GM19099 (cell line): ENCODE results near the gene CCT6A.

Experiments used
- POLR2A ChIP-seq: IDR thresholded peaks from 3 replicates; pipeline ENCODE4 v1.6.1; 2011; ENCODE audit warnings: low read depth; ENCODE audit not compliant: insufficient read length; ENCODE audit errors: extremely low read depth

Gene CCT6A

DNA sequence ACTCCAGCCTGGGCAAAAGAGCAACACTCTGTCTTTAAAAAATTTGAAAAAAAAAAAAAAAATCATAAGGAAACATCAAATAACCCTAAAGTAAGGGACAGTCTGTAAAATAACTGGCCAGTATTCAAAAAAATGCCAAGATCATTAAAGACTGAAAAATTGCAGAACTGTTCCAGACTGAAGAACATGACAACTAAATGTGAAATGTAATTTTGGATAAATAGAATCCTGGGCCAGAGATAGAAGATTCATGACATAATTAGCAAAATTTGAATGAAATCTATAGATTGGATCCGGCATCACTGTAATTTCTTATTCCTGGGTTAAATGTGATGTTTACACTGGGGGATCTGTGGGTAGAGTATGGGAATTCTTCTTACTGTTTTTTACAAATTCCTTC is 3.3 kb upstream of the CCT6A start:
- no peak for TF ChIP-seq POLR2A

DNA sequence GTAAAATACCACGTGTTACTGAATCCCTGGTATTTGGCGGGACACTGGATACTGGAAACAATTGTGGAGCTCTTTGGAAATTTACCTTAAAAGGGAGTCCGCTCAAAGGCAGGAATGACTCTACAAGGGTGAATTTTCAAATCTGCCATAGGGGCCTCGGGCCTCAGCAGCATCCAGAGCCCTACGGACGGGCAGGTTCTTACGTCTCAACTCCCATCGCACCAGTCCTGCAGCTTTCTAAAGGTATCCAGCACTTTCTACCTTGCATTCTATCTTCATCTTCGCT is 569 bp upstream of the CCT6A start:
- no peak for TF ChIP-seq POLR2A

DNA sequence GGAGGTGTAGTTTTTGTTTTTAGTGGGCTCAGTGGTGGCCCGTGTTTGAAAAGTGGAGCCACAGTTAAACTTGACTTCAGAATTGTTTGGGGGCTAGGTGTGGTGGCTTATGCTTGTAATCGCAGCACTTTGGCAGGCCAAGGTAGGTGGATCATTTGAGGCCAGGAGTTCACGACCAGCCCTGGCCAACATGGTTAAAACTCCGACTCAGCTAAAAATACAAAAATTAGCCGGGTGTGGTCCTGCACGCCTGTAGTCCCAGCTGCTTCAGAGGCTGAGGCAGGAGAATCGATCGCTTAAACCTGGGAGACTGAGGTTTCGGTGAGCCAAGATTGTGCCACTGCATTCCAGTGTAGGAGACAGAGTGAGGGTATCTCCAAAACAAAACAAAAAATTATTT is 1.8 kb downstream of the CCT6A start:
- TF ChIP-seq POLR2A, result no peak

DNA sequence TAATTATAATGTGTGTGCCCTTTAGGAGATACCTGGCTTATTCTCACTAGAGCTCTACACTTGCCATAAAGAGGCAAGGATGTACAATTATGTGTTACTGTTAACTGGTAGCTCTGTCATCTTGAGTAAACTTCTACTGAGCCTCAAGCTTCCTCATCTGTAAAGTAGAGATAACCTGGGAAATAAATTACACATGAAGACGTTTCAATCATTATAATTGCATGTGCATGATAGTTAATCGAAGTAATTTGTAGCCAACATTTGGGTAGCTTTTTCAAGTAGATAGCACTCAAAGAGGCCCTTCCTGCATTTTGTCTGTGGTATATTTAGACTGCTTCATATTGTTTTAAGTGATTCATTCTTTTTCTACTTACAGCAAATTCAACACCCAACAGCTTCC is 2.4 kb downstream of the CCT6A start:
- no peak for TF ChIP-seq POLR2A

DNA sequence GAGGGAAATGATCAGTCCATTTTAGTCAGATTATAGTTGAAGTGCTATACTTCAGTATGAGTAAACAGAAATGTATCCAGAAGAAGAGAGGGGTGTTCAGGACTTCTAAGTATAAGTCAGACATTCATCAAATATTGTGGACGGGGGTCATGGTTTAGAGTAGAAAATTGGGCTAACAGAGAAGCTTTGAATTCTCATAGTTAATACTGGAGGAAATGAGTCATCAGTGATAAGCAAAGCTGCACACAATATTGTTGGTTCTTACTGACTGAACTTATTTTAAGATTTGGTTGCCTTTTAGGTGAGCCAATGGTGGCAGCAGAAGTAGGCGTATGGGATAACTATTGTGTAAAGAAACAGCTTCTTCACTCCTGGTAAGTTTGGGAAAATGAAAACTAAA is 10.8 kb downstream of the CCT6A start:
- no peak for TF ChIP-seq POLR2A

DNA sequence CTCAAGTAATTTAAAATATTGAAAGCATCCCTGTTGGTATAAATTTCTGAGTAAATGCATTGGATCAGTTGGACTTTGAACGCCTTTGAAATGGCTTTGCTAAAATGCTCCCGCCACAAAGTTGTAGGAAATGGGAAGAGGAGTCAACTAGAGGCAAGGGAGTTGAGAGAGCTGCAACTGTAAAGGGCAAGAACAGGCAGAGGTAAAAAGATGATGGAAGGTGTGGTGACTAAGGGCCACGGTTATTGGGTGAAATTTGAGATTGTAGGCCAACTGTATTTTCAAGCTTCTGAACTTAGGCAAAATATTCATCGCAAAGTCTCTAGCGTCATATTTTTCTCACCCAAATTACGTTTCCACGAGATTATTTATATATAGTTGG is 11.9 kb downstream of the CCT6A start:
- no peak for TF ChIP-seq POLR2A

DNA sequence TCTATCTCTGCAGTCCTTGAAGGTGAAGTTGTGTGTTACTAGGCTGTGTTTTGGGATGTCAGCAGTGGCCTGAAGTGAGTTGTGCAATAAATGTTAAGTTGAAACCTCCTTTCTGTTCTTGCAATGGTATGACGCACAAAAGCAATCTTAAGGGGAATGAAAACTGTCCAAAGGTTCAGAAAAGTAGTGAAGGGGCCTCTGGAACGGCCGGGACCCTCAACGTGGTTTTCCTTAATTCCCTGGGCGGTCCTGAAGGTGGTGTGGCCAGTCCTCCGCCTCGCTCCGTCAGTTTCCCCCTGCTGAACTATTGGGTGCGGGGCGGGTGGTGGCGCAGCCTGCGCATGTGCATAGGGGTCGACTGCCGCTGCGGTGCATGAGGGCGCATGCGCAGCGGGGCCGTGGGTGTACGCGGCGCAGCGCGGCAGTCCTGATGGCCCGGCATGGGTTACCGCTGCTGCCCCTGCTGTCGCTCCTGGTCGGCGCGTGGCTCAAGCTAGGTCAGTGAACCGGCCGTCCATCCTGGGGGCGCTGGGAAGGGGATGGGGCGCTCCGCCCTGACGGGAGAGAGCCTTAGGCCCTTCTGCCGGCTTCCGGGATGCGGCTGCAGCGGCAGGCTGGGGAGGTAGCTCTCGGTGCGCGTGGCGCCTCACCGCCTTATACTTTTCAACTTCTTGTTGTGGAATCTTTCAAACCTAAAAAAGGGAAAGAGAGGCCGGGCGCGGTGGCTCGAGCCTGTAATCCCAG is 12.5 kb downstream of the CCT6A start, which contains the start of gene SUMF2:
SUMF2 (plus strand) TSS at position 405 of the 744 bp plus-strand sequence; CDS start at position 431, 26 bp downstream.
- TF ChIP-seq POLR2A, result peak; percentile 94

DNA sequence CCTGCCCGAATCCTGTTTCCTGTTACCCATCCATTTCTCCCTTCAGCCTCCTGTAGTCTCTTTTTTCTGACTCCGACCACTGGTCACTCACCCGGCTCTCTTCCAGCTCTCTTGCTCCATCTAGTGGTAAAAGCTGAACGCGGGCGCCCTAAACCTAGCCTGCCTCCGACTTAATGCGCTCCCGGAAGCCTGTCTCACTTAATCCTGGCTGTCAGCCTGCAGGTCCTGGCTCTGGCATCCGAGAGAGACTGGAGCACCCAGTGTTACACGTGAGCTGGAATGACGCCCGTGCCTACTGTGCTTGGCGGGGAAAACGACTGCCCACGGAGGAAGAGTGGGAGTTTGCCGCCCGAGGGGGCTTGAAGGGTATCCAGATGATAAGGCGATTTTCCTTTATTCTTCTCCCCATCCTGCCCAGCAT is 22.8 kb downstream of the CCT6A start:
- no peak for TF ChIP-seq POLR2A

DNA sequence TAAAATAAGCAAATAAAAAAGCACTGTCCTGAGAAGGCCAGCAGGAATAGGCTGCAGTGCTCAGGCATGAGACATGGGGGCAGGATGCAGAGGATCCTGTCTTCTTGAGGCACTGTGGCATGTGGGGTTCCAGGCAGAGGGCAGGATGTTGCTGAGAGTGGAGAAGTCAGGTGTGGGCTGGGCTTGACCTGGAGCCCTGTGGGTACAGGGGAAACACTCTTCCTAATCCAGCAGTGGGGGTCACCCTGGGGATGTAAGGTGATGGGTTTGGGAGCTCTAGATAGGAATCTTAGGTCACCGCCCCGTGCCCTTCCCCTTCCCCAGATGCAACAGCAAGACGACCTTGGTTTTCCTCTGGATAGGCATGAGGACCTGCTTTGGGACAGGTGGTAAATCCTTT is 26.1 kb downstream of the CCT6A start:
- no peak for TF ChIP-seq POLR2A

DNA sequence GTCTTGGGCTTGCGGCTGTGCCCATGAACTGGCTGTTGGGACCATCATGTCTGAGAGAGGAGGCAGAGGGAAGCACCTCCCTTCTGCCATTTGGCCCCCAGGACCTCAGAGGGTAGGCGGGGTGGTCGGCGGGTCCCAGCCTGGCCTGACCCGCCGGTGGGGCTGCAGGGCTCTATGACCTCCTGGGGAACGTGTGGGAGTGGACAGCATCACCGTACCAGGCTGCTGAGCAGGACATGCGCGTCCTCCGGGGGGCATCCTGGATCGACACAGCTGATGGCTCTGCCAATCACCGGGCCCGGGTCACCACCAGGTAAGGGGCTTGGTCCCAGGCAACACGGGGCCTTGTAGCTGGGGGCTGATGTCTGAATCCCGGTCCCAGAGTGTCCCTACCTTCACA is 26.6 kb downstream of the CCT6A start:
- no peak for TF ChIP-seq POLR2A

DNA sequence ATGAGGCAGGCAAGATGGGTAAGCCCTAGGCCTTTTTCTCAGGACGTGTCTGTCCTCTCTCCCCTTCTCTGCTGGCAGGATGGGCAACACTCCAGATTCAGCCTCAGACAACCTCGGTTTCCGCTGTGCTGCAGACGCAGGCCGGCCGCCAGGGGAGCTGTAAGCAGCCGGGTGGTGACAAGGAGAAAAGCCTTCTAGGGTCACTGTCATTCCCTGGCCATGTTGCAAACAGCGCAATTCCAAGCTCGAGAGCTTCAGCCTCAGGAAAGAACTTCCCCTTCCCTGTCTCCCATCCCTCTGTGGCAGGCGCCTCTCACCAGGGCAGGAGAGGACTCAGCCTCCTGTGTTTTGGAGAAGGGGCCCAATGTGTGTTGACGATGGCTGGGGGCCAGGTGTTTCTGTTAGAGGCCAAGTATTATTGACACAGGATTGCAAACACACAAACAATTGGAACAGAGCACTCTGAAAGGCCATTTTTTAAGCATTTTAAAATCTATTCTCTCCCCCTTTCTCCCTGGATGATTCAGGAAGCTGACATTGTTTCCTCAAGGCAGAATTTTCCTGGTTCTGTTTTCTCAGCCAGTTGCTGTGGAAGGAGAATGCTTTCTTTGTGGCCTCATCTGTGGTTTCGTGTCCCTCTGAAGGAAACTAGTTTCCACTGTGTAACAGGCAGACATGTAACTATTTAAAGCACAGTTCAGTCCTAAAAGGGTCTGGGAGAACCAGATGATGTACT is 28.1 kb downstream of the CCT6A start:
- no peak for TF ChIP-seq POLR2A

DNA sequence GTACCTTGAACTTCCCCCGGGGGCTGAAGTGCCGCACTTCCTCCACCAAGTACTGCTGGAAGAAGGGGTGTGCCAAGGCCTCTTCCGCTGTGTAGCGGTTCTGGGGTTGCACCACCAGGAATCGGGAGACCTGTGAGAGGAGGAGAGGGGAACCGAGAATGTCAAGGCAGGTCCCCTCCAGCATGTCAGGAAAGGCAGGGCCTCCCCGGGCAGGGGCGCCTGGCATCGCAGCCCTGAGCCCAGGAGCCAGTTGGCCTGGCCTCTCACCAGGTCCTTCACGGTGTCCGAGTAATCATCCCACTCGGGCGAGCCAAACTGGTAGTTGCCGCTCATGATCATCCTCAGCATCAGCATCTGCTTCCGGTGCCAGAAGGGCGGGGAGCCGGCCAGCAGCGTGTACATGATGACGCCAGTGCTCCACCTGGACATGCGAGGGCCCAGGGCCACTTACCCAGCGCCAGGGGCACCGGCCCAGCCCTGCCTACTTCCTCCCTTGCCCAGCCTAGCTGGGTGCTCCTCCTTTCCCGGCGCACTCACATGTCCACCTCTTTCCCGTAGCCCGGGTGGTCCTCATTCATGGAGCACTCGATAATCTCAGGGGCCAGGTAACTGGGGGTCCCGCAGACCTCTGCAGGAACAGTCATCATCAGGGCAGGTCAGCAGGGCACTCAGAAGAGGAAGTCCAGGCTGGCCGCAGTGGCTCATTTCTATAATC is 30.2 kb downstream of the CCT6A start:
- no peak for TF ChIP-seq POLR2A

DNA sequence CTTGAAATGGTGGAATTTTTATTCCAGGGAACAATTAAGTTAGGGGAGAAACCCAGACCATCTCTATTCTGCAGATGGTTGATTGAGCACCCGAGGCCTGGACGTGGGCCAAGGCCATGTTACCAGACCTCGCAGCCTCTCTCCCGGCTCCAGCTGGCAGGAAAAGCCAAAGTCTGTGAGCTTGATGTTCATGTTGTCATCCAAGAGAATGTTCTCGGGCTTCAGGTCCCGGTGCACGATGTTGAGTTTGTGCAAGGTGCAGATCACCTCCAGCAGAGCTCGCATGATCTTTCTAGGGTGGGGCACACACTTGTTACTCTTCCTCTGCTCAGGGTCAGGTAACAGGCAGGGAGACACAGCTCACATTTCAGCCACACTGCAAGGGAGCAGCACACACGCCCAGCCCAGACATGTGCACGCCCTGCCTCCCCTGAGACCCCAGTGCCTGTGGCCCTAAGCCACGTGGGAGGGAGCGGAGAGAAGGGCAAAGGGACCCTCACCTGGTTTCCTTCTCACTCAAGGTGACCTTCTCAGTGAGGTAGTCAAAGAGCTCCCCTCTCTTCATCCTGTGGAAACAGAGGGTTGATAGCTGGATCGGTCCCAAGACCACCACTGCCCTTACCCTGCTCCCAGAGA is 31.7 kb downstream of the CCT6A start:
- no peak for TF ChIP-seq POLR2A

DNA sequence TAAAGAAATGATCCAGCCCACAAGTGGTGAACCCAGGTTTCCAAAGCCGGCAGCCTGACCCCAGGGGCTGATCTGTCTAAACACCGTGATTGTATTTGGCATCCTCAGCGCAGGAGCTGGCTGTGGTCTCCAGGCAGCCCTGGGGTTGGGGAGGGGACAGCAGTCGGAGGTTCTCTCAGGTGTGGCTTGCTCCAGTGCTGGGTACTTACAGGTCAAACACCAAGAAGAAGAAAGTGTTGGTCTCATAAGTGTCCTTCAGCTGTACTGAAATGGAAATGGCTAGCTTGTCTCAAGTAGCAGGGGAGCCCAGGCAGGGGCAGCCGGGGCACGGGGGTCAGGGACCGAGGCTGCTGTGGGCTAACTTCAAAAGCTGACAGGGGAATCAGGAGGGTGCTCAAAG is 35.2 kb downstream of the CCT6A start:
- no peak for TF ChIP-seq POLR2A

DNA sequence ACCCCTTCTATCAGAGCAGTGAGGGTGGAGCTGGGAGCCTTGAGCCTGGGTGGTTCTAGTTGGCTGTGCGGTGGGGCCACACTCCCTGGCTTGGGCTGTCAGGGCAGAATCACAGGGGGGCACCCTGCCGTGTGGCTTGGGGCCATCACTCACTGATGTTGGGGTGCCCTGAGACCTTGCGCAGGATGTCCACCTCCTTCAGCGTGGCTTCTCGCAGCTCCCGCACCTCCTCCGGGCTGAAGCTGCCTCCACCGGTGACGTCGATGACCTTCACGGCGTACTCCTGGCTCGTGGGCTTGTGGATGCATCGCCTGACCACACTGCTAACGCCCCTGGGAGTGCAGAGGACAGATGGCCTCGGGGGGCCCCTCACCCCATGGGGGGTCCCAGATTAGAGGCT is 35.9 kb downstream of the CCT6A start:
- TF ChIP-seq POLR2A, result no peak
